ENCODE measurements around the gene PRPH2.
"Not testable (repeated sequence)": the region's sequence is repeated elsewhere in the genome, so short reads cannot be mapped to it uniquely, and the experiment has no call there.

DNA sequence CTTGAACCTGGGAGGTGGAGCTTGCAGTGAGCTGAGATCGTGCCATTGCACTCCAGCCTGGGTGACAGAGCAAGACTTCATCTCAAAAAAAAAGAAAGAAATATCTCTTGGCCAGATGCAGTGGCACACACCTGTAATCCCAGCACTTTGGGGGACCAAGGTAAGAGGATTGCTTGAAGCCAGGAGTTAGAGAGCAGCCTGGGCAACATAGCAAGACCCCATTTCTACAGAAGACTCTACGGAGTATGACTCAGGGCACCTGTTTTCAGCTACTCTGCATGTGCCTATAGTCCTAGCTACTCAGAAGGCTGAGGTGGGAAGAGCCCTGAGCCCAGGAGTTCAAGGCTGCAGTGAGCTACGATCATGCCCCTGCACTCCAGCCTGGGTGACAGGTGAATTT is 19.6 kb downstream of the PRPH2 start:
- TF ChIP-seq, protein P1, sequence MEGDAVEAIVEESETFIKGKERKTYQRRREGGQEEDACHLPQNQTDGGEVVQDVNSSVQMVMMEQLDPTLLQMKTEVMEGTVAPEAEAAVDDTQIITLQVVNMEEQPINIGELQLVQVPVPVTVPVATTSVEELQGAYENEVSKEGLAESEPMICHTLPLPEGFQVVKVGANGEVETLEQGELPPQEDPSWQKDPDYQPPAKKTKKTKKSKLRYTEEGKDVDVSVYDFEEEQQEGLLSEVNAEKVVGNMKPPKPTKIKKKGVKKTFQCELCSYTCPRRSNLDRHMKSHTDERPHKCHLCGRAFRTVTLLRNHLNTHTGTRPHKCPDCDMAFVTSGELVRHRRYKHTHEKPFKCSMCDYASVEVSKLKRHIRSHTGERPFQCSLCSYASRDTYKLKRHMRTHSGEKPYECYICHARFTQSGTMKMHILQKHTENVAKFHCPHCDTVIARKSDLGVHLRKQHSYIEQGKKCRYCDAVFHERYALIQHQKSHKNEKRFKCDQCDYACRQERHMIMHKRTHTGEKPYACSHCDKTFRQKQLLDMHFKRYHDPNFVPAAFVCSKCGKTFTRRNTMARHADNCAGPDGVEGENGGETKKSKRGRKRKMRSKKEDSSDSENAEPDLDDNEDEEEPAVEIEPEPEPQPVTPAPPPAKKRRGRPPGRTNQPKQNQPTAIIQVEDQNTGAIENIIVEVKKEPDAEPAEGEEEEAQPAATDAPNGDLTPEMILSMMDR (IDR thresholded peaks at IDR 0.05): not testable (repeated sequence)
- not testable (repeated sequence) for TF ChIP-seq ZFX (IDR thresholded peaks at IDR 0.05; ENCODE audit: borderline replicate concordance)
